ENCODE data around the gene ENO1.

- TF ChIP-seq EZH2 (IDR thresholded peaks at IDR 0.05; ENCODE audit: low read depth, low read length, severe bottlenecking) (no peak), EP300 (IDR thresholded peaks at IDR 0.05; ENCODE audit: borderline replicate concordance in 1 of 2, low read depth in 2 of 2, low read length in 2 of 2) (no peak)
Measured at GRCh38 chr1:8863794-8864233, 14.7 kb downstream of the ENO1 start.

Measured in H1 (cell line).